Hematopoietic multipotent progenitor cell (in vitro differentiated cells): ENCODE data around the gene ASTN2. TPM values are rescaled to one million over a fixed set of nuclear protein-coding genes. Genes with fewer than 3 reads are reported as not detected.
"Not testable (repeated sequence)": the region's sequence is repeated elsewhere in the genome, so short reads cannot be mapped to it uniquely, and the experiment has no call there.

Source experiments
- DNase-seq, 3 donors: peaks; one replicate each; pipeline ENCODE4 v3.0.0-alpha.2; 2011 to 2015; ENCODE audit warnings: low read depth in 2 of 3, low spot score in 2 of 3
- total RNA-seq: library from RNA; depleted of rRNA; stranded (reverse); fragments of >200 nt; gene quantifications from one replicate; pipeline ENCODE4 v1.2.3, GENCODE V29; 2012

Gene ASTN2
- total RNA-seq, 1 donor = 1.3 TPM

DNA sequence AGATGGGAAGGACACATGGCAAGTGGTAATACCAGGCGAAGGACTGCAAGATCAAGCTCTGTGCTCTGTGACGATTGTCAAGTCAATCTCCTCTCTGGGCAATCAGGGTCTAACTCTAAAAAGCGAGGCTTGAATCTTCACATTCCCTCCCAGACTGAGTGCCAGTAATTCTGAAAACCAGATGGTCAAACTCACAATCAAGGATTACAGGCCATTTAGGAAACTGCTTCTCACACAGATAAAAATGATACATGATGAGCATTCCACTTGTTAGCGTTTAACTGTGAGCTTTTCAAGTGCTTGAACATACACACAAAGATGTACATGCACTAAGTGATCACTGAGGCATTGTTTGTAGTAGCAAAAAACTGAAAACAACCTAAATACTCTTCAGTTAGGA is 517.7 kb downstream of the ASTN2 start:
- DNase-seq = no peak

DNA sequence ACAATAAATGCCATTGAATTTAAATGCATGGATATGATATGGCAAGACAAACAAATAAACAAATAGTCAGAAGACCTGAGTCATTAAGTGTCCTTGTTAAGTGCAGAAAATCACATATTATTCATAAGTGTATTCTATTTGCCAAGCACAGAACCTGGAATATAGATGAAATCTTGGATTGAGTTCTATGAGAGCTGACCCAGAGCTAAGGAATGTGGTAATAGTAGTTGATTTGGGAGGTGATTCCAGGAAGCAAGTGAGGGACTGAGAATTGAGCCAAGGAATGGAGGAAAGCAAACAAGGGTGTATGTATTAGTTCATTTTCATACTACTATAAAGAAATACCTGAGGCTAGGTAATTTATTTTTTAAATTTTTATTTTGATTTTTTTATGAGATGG is 518.9 kb downstream of the ASTN2 start:
- DNase-seq = no peak

DNA sequence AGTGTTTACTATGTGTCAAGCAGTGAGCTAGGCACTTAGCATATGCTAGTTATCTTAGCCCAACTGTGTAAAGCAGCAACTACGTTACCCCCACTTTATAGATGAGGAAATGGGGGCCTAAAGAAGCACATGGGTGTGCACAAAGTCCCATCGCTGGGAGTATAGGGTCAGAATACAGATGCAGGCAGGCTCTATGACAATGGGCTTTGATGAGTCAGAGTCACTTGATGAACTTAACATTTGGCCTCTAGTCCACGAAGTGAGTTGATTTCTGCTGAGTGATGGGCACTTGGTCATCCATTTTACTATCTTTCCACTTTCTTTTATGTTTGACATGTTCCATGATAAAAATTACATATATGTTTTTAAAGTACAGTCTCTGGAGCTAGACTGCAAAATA is 523.4 kb downstream of the ASTN2 start:
- no peak for DNase-seq

DNA sequence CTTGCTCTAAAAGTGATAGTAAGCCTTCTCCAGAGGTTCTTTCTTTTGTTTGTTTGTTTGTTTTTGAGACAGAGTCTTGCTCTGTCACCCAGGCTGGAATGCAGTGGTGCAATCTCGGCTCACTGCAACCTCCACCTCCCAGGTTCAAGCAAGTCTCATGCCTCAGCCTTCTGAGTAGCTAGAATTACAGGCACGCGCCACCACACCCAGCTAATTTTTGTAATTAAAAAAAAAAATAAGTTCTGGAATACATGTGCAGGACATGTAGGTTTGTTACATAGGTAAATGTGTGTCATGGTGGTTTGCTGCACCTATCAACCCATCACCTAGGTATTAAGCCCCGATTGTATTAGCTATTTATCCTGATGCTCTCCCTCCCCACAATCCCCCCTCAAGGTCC is 526.4 kb downstream of the ASTN2 start:
- not testable (repeated sequence) for DNase-seq

DNA sequence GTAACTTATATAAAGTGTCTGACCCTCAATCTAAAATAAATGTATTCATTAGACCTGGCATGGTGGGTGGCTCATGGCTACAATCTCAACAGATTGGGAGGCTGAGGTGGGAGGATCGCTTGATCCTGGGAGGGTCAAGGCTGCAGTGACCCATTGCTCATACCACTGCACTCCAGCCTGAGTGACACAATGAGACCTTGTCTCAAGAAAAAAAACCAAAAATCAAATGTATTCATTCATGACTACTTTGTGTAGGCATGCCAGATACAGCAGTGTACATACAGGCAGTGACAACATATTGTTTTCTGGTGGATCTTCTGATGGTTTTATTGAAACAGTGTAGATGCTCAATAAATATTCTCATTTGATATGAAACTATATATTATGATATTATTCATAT is 526.8 kb downstream of the ASTN2 start:
- no peak for DNase-seq

DNA sequence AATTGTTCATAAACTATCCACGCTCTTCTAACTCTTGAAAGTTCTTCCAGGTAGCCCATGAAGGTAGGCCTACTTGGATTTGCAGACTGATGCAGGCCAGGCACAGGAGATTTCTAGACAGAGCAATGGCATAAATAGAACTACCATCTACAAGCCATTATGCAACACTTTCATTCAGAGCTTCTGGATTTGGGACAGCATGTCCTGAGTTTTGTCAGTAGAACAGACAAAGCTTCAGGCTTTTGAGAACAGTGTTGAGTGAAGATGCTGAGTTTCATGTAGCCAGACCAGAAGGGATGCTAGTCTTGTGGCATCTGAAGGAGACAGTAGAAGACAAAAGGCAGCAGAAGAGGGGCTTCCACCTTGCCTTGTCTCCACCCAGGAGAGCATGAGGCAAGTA is 531.2 kb downstream of the ASTN2 start:
- no peak for DNase-seq

DNA sequence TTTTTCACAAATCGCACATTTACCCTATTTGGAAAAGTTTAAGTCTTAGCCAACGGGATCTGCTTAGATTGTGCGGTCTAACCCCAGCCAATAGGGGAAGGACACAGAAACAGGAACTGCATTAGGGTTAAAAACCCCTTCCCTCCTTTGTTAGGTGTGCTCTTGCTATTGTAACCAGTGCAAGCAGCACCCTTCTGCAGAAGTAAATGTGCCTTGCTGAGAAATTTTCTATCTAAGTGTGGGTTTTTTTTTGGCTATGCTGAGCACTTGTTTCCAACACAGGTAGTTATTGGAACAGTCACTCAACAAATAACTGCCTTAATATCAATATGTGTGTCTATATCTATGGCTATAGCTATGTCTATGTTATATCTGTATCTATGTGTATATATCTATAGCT is 537.8 kb downstream of the ASTN2 start:
- DNase-seq = no peak

DNA sequence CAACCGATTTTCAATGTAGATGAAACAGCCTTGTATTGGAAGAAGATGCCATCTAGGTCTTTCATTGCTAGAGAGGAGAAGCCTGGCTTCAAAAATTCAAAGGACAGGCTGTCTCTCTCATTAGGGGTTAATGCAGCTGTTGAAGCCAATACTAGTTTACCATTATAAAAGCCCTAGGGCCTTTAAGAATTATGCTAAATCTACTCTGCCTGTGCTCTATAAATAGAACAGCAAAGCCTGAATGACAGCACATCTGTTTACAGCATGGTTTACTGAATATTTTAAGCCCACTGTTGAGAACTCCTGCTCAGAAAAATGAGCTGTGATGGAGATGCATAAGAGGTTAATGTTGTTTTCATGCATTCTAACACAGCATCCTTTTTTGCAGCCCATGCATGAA is 539.3 kb downstream of the ASTN2 start:
- no peak for DNase-seq

DNA sequence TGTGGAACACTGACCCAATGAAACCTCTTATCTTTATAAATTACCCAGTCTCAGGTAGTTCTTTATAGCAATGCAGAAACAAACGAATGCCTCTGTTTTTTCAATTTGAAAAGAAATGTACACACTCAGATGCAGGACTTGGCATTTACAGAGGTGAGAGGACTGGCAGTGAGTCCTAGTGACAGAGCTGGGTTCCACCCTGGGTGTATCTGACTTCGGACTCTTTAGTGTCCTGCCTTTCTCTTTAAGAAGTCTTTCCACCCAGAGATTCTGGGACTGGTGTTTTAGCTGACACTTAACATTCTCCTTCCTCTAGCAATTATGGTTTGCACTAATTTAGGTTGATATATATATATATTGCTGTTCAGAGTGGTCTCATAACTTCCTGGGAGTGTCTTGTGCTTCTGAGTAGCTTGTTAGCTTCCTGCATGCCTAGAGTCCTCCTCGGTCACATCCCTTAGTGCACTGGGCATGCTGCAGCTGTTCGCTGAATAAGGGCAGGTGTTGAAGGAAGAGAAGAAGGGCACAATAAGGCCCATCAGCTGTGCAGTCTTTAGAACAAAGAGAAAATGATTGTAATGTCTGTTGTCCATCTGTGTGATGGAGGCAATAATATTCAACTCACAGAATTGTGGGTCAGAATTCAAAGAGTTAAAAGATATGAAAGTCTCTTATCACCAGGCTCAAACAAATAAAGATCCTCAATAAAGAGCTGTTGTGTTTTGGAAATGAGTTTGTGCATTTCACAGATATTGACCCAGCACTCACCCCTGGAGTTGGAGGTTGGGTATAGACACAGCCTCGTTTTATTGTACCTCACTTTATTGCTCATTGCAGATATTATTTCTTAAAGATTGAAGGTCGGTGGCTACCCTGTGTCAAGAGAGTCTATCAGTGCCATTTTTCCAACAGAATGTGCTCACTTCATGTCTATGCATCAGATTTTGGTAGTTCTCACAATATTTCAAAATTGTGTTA is 540.6 kb downstream of the ASTN2 start:
- DNase-seq = no peak

DNA sequence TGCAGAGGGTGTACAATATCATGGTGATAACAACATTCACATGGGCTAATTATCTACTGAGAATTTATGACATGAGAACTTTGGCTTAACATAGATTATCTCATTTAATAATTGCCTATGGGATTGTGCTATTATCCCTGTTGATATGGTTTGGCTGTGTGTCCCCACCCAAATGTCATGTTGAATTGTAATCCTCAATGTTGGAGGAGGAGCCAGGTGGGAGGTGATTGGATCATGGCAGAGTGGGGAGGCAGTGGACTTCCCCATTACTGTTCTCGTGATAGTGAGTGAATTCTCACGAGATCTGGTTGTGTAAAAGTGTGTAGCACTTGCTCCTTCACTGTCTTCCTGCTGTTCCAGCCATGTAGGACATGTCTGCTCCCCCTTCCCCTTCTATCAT is 541.4 kb downstream of the ASTN2 start:
- DNase-seq = no peak

DNA sequence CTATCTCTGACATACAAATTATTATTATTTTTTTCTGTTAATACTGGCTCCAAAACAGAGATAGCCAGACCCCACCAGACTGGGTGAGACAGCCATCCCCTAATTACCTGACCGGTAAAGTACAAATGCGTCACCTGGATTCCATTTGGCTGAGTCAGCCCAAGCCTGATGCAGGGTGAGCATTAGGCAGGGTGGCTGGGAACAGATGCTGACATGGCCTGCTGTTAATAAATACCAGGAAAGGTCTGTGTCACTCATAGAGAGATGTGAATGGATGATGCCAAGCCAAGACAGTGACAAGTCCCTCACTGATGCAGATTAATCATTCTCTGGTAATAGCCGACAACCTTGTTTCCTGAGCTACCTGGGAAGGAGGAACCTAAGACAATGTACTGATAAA is 544.3 kb downstream of the ASTN2 start:
- DNase-seq = no peak

DNA sequence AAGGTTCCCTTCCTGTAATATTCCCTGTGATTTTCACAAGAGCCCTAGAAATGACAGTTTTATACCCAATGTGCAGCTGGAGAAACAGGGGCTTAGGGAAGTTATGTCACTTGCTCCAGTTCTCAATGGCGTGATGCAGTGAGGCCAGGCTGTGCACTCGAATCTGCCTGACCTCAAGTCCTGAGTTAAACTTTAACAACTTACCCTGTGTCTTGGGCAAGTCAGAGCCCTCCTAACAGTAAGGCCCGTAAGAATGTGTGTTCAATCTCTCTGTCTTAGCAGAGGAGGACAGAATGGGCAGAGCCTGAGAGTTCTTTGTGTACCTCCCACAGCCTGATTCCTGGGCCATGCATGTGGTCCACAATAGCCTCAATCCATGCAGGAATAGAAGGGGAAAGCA is 546.7 kb downstream of the ASTN2 start:
- DNase-seq = no peak

DNA sequence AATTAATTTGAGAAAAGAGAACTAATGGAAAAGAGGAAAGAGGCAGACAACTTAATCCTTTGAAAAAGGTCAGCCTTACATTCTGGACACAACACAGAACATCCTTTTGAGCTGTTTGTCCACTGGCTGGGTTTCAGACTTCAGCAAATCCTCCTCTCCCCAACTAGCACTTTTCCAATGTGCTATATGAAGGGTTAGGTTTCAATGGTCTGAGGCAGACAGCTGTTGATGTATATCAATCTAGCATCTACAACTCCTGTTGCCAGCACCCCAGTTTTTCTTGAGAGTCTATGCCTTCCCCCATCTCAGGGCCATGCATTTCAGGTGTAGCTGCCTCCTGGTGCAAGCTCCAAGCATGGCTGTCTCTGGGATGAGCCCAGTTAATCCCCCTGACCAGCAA is 553.5 kb downstream of the ASTN2 start:
- no peak for DNase-seq

DNA sequence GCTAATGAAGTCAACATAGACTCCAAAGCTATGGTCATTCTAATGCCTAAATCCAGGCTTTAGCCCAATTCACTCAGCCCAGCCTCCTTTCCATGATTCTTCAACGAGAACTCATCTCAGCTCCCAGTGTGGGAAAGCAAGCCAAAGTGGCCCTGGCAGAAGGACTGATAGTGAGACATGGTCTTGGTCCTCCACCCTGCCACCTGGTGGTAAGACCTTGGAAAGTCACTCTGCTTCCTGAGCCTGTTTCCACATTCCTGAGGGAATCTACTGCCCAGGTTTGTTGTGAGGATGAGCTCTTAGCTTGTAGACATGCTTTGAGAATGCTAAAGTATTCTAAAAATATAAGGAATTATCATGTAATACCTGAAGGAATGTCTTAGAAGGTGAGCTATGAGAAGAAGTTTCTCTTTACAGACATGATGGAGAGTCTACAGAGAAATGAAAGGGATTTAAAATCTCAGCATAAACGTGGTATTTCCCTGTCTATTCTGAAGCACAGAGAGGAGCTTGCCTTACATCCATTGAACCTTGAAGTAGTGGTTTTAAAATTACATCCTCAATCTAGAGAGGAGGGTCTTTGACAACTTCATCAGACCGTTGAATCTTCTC is 554.2 kb downstream of the ASTN2 start:
- peak in 2 of 3 donors; percentile 4 to 20 for DNase-seq

DNA sequence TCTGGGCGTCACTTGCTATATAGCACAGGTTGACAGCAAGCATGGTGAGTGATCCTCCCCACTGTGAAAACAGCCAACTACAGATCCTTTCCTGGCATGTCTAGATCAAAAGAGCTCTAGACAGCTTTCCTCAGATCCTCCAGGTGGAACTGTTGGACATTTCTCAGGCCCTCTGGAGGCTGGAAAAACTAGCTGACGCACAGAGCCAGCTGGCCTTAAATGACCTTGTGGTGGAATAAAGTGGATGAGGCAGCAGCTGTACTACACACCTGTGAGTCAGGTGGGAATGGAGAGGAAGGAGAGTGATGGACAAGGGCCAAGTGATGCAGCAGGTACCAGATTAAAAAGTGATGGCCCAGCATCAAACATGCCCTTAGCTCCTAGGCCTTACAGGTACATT is 555.1 kb downstream of the ASTN2 start:
- no peak for DNase-seq

DNA sequence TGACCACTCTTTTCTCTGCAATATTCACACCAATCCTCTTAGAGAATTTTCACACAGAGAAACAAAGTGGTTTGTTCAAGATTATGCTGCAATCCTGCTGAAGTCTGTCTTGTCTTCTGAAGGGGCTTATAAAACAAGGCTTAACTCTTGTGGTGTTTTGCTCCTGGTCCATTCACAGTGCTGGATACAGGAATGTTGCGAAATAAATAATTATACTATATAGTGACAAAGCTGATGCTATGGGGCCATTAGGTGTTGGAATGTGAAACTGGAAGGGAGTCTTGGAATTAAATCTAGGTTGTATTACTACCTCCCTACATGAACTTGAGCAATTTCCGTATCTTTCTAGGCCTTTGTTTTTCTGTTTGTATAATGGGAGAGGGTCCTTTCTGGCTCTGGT is 557.5 kb downstream of the ASTN2 start:
- DNase-seq = no peak

DNA sequence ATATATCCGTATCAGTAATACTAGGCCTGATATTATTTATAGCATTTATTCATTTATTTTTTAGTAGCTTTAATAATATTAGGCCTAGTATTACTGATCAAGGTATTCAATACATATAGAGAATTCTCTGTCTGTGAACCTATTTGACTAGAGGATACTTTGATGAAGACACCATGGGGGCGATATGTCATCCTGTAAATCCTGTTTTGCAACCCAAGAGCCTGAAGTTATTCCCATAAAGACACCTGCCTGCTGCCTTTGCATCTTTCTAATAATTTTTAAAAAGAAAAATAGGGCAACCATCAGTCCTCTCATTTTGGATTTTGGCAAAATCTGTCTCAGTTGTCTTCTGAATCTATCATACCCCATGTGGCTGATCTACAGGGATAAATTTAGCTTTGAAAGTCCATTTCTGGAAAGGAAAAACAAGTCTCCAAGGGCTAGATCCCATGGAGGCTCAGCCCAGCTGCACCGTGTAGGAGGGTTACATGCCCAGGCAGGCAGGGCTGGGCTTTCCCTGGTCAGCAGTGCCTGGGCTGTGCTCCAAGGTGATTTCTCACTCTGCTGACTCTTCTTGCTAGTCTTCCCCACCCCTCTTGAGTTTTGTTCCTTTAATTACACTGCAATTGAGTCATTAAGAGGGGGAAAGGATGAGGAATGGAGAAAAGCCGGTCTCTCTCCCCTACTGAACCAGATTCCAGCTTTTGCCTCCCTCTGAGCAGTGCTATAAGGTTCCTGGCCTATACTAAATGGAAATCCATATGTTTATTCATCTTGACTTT is 558.8 kb downstream of the ASTN2 start:
- no peak for DNase-seq

DNA sequence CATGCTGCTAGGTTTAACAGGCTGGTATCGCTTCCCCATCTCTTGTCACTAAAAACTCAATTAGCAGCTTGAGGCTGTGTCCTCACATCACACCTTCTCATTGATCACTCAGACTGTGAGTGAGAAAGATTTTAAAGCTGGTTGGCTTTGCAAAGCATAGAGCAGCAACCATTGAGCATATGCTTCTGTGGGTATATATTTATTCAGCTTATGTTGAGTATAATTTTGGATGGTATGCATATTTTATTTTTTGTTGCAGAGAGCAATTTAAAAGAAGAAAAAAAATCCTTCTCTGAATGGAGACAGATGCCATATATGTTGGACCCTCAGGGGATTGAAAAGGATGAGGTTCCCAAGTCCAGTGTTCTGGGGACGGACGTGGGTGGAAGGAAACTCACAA is 565.1 kb downstream of the ASTN2 start:
- DNase-seq = no peak

DNA sequence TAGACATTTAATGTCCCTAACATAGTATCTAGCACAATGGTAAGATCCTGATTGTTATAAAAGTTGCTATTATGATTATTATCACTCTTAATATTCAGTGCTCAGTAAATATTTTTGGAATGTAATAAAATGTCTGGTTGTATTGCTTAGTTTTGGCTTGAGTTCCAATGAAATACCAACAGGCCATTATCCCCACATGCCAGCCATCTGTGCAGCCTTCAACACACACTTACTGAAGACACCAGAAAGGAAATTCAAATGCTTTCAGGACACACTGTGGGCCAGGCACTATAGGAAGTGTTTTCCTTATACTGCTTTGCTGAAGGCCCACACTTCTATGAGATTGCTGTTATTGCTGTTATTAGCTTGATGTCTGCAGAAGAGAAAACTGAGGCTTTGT is 570.2 kb downstream of the ASTN2 start:
- no peak for DNase-seq

DNA sequence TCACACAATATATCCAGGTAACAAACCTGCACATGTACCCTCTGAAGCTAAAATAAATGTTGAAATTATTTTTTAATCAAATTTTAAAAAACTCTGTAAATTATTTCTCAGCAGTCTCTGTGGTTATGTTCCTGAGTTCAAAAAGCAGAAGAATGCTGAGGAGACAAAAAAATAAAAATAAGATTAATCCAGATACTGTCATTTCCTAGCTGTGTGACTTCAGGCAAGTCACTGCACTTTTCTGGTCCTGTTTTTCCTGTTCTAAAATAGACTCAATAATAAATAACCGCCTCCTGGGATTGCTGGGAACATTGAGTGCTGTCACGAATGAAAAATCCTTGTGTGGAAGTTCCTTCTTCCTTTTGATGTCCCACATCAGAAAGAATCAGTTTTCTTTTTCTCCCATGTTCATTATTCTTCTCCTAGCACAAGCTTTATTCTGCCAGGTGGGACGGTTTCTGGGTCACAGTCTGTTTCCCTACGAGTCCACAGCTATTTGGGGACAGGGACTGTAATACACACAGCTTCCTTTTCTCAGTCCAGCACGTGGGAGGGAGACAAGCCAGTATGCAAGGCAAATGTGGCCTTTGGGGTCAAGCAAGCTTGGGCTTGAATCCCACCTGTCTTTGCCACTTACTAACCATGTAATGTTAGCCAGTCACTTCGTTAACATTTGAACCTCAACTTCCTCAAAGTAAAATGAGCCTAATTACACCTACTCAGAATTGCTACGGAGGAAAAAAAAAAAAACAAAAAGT is 570.8 kb downstream of the ASTN2 start:
- no peak for DNase-seq

DNA sequence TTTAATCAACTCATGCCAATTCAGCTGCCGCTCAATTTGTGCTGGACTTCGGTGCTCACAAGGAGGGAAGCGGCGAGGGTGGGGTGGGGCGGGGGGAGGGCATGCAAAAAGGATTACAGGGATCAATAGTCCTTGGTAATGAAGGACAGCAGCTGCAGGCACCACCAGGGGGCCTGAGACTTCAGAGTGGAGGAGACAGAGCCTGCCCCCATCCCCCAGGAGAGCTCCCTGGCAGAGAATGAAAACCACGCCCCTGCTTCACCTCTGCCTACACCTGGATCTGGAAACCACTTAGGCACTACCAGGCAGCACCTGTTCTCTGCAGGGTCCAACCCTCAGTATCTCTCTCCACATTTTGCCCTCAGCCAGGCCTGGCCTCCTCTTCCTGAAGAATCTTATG is 572.2 kb downstream of the ASTN2 start:
- no peak for DNase-seq
